ENCODE measurements around the gene CNIH1.
"Not testable (repeated sequence)": the region's sequence is repeated elsewhere in the genome, so short reads cannot be mapped to it uniquely, and the experiment has no call there.

CNIH1 gene

GRCh38 chr14:54425537-54426274 lies 15.5 kb downstream of the CNIH1 start:
- no peak for DNase-seq

- DNase-seq = no peak
These were observed 16.1 kb downstream of the CNIH1 start for GRCh38 chr14:54425068-54425467.

- no peak for DNase-seq
These were observed 16.7 kb downstream of the CNIH1 start for GRCh38 chr14:54424479-54424901.

DNA sequence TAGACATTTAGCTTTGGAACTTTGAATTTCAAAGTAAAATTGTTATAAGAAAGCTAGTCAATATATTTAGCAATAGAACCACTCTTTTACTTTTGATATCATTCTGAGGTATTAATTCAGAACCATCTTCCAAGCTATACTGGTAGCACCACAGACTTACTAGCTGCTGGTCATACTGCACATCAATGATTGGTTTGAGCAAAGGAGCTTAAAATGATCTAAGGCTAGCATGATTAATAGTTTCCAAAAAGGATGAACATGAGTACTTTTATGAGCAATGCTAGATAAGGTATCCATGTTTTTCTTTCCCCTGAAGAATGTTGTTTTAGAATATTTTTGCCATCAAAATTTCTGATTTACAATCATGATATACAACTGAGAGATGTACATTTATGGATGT lies 17.2 kb downstream of the CNIH1 start:
- no peak for DNase-seq

GRCh38 chr14:54420478-54421142 lies 20.6 kb downstream of the CNIH1 start:
- no peak for DNase-seq

DNA sequence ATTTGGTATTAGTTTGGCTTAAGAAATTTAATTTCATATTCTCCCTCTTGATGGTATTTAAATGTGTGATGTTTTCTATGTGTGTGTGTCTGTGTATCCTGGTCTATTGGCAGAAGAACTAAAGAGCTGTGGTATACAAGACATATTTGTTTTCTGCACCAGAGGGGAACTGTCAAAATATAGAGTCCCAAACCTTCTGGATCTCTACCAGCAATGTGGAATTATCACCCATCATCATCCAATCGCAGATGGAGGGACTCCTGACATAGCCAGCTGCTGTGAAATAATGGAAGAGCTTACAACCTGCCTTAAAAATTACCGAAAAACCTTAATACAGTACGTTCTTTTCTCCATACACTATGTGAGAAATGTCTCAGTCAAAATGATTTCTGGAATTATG lies 29.8 kb downstream of the CNIH1 start:
- no peak for DNase-seq

DNA sequence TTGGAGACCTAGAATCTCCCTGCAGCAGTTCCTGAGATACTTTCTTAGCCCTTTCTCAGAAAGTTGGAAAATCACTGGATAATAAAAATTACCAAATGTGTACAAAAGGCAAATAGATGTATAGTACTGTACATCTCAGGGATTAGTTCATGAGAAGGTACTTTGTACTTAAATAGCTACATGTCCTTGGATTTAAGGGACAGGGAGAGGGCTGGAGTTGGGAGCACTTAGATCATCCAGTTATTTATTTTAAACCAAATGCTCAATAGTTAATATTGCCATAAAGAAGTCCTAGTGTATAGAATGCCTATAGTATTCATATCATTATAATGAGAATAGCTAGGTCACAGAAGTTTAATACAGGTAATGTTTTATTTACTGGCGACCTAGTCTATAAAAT lies 31.0 kb downstream of the CNIH1 start:
- no peak for DNase-seq

GRCh38 chr14:54403401-54404005 lies 37.7 kb downstream of the CNIH1 start:
- not testable (repeated sequence) for DNase-seq

DNA sequence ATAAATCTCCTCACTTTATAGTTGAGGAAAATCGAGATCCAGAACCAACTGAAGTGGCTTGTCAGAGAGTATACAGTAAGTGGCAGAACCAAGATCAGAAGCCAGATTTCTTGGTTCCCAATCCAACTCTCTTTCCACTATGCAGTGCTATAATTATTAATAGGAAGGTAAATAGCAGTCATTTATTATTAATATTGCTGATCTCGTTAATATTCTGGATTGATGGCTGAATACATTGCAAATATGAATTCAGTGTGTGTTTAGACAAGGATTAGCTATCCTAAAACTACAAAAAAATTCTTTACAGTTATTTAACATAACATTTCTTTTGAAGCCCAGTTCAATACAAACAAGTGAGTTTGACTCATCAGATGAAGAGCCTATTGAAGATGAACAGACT lies 41.6 kb downstream of the CNIH1 start:
- DNase-seq = no peak

DNA sequence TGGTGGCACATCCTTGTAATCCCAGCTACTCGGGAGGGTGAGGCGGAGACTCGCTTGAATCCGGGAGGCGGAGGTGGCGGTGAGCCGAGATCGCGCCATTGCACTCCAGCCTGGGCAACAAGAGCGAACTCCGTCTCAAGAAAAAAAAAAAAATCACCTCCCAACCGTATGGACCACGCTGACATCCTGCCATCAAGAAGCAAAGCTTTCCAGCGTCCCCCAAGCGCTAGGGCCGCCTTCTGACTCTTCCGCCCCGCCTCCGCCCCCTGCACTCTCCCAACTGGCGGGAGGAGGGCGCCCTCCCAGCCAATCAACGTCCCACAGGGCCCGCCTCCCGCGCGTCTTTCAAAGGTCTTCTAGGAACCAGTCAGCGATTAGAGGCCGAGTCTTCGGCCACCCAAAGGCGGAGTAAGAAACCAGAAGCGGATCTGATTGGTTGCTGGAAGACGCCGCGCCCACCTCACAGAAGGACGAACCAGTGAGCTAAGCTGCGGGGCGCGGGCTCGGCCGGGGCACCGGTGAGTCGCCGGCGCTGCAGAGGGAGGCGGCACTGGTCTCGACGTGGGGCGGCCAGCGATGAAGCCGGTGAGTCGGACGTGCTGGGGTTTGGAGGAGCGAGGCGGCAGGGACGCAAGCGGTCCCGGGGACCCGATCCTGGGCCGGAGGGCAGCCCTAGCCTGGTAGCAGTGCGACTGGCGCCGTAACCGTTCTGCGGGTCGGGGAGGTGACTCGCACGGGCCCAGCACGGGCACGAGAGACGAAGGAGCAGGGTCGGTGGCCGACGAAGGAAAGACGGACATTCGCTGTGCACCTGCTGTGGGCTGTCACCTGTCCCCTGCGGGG lies 44.5 kb downstream of the CNIH1 start, which contains the start of gene CDKN3:
TSS of gene CDKN3 (plus strand) at position 515 of the 843 bp plus-strand sequence. CDS start at position 577, 62 bp downstream.
- peak; percentile 82 for DNase-seq

GRCh38 chr14:54396183-54396492 lies 45.0 kb downstream of the CNIH1 start:
- no peak for DNase-seq

DNA sequence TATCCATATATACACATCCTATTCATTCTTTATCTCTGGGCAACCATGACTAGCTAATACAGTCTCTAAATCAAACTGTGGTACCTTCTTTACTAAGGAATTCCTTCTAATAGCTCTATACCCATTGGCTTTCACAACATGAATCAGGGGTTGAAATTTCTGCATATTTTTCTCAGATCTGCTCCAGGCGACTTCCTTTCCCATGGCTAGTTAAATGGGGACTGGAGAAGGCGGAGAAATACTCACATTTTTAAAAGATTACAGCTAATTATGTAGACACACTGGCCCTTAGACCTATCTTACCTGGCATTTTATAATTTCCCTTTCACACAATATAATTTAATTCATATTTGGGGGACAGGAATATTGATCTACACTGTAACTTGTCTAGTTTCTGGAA lies 45.5 kb downstream of the CNIH1 start:
- no peak for DNase-seq

GRCh38 chr14:54395284-54395683 lies 45.9 kb downstream of the CNIH1 start:
- no peak for DNase-seq

DNA sequence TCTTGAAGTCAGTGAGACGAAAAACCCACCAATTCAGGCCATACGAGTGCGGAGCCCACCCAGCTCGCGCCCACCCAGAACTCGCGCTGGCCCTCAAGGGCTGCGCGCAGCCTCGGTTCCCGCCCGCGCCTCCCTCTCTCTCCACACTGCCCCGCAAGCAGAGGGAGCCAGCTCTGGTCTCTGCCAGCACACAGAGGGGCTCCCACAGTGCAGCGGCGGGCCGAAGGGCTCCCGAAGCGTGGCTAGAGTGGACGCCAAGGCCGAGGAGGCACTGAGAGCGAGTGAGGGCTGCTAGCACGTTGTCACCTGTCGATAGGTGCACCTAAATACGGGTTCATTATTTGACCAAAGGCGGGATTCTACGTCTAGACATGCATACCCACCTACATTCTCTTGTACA lies 46.6 kb downstream of the CNIH1 start:
- no peak for DNase-seq

- DNase-seq = not testable (repeated sequence)
These were observed 47.9 kb downstream of the CNIH1 start for GRCh38 chr14:54392986-54393884.

DNA sequence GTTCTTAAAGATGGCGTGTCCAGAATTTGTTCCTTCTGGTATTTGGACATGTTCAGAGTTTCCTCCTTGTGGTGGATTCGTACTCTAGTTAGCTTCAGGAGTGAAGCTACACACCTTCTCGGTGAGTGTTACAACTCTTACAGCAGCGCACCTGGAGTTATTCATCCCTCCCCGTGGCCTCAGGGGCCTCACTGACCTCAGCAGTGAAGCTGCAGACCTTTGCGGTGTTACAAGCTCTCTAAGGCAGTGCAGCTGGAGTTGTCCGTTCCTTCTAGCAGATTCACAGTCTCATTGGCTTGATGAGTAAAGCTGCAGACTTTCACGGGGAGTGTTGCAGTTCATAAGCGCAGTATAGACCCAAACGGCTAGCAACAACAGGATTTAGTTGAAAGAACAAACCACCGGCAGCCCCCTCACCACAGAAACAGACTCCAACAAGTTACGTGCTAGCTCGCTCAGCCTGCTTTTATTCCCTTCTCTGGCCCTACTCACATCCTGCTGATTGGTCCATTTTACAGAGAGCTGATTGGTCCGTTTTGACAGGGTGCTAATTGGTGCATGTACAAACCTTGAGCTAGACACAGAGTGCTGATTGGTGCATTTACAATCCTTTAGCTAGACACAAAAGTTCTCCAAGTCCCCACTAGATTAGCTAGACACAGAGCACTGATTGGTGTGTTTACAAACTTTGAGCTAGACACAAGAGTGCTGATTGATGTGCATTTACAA lies 48.9 kb downstream of the CNIH1 start:
- no peak for DNase-seq

- DNase-seq = no peak
These were observed 53.8 kb downstream of the CNIH1 start for GRCh38 chr14:54387328-54387727.

GRCh38 chr14:54385556-54385955 lies 55.6 kb downstream of the CNIH1 start:
- DNase-seq = no peak

GRCh38 chr14:54383835-54384234 lies 57.3 kb downstream of the CNIH1 start:
- no peak for DNase-seq

- DNase-seq = no peak
These were observed 59.4 kb downstream of the CNIH1 start for GRCh38 chr14:54381821-54382220.

GRCh38 chr14:54380558-54380957 lies 60.6 kb downstream of the CNIH1 start:
- DNase-seq = not testable (repeated sequence)

Data from 8988T (cell line).